DMS53 treated with DMSO at 0.1 percent for 48 hours (cell line): ENCODE measurements around the gene ARHGAP10.

Source experiments
- DNase-seq: peaks from one replicate; lab custom pipeline; 2025; ENCODE audit not compliant: unreplicated experiment; lab: John Stamatoyannopoulos, UW

Gene ARHGAP10

GRCh38 chr4:147944249-147944648 lies 212.4 kb downstream of the ARHGAP10 start:
- DNase-seq: no peak

GRCh38 chr4:147944670-147945260 lies 212.9 kb downstream of the ARHGAP10 start:
- no peak for DNase-seq

GRCh38 chr4:147948336-147948735 lies 216.4 kb downstream of the ARHGAP10 start:
- DNase-seq: no peak

GRCh38 chr4:147950261-147950660 lies 218.4 kb downstream of the ARHGAP10 start:
- no peak for DNase-seq

GRCh38 chr4:147950841-147951240 lies 219.0 kb downstream of the ARHGAP10 start:
- no peak for DNase-seq

- DNase-seq: no peak
These were observed 223.0 kb downstream of the ARHGAP10 start for GRCh38 chr4:147954850-147955249.

GRCh38 chr4:147955827-147956558 lies 224.1 kb downstream of the ARHGAP10 start:
- DNase-seq: no peak

- DNase-seq: no peak
These were observed 225.6 kb downstream of the ARHGAP10 start for GRCh38 chr4:147957446-147957845.

GRCh38 chr4:147958057-147958456 lies 226.2 kb downstream of the ARHGAP10 start:
- DNase-seq: no peak

- DNase-seq: no peak
These were observed 226.7 kb downstream of the ARHGAP10 start for GRCh38 chr4:147958489-147959065.

- no peak for DNase-seq
These were observed 229.1 kb downstream of the ARHGAP10 start for GRCh38 chr4:147960971-147961370.

- no peak for DNase-seq
These were observed 232.0 kb downstream of the ARHGAP10 start for GRCh38 chr4:147963839-147964238.

GRCh38 chr4:147964266-147964880 lies 232.5 kb downstream of the ARHGAP10 start:
- DNase-seq: no peak

- DNase-seq: peak; percentile 4
These were observed 233.2 kb downstream of the ARHGAP10 start for GRCh38 chr4:147965056-147965455.

- no peak for DNase-seq
These were observed 234.0 kb downstream of the ARHGAP10 start for GRCh38 chr4:147965873-147966272.

GRCh38 chr4:147968641-147969040 lies 236.8 kb downstream of the ARHGAP10 start:
- no peak for DNase-seq

GRCh38 chr4:147969573-147970385 lies 237.9 kb downstream of the ARHGAP10 start:
- DNase-seq: no peak

GRCh38 chr4:147971116-147971515 lies 239.2 kb downstream of the ARHGAP10 start:
- DNase-seq: no peak

- no peak for DNase-seq
These were observed 243.4 kb downstream of the ARHGAP10 start for GRCh38 chr4:147975325-147975724.

- no peak for DNase-seq
These were observed 244.3 kb downstream of the ARHGAP10 start for GRCh38 chr4:147975933-147976928.
